Activated T-helper 9 cell treated with anti-CD3 and anti-CD28 coated beads, Interleukin-2, amount 50 U/mL, for 16 hours (primary cell): ENCODE data around the gene TCOF1.

Source experiments
- DNase-seq: peaks from one replicate; pipeline ENCODE4 v3.0.0-alpha.2; 2020; ENCODE audit warnings: low read depth

The TCOF1 gene

DNA sequence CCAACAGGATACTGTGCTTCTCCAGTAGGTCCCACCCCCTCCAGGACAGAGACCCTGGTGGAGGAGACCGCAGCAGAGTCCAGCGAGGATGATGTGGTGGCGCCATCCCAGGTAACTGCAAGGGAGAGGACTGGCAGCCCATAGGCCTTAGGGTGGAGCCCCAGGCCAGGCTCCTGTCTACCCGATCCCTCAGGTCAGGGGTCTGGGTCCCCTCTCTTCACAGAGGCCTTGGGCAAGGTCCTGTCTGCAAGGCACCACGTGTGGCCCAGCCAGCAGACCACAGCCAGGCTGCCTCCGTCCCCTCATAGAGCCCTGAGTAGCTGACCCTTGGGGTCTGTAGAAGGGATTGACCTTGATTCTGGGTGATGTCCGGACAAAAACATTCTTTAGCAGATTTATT is 35.2 kb downstream of the TCOF1 start:
- DNase-seq = no peak

DNA sequence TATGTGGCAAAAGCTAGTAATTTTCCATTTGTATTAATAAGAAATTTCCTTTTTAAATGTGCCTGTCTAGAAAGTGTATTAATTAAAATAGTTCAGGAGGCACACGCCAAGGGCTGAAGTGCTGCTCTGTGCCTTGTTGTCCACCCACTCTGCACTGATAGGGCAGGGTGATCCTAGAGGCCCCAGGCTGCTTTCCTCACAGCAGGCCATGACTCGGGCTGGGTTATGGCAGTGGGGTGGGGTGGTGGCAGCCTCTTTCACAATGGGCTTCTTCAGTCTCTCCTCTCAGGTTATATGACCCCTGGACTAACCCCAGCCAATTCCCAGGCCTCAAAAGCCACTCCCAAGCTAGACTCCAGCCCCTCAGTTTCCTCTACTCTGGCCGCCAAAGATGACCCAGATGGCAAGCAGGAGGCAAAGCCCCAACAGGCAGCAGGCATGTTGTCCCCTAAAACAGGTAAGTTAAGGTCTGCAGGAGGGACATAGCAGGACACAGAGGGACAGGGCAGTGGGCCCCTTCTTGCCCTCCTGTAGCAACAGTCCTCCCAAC is 35.7 kb downstream of the TCOF1 start:
- DNase-seq = no peak

DNA sequence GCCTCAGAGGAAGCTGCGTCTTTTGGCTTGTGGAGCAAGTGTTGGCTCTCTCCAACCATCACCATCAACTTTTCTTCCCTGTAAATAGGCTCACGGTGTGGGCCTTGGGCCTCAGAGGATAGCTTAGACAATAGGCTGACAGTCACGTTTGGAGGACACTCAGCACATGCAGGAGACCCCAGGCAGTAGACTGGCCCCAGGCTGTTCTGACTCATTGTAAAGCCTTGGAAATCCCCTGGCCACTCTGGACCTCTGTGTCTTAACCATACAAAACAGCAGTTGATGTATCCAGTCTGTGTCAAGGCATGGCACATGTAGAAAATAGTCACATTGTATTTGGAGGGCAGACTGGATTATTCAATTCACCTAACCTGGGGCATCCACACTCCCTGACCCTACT is 36.6 kb downstream of the TCOF1 start:
- DNase-seq = no peak

DNA sequence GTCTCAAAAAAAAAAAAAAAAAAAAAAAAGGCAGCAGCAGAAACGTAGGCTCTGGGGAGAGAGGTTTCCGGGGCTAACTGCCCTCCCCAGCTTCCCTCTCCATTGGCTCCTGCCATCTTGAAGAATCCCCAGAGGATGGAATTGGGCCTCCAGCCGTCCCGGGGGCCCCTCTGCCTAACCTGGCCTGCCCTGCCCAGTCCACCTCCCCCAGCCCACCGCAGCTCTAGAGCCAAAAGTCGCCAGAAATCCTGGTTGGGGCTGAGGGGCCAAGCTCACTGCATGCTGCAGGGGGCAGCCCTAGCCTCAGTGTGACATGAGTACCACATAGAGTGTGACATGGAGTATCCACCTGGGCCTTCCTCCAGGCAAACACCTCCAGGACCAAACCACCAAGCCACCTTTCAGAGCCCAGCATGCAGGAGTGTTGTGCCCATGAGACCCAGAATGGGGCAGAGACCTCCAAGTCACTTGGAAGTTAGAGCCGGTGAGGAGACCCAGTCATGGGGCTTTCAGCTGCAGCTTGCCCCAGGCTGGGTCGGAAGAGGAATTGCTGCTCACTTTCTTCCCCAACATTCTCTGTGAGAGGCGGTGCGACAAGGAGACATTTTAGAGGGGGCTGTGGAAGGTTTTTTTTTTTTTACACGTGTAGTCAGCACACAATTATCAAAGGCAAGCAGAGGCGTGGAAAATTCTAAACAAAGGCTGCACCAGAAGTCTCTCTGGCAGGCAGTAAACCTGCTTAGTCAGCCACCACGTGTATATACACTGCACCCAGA is 37.6 kb downstream of the TCOF1 start:
- no peak for DNase-seq

DNA sequence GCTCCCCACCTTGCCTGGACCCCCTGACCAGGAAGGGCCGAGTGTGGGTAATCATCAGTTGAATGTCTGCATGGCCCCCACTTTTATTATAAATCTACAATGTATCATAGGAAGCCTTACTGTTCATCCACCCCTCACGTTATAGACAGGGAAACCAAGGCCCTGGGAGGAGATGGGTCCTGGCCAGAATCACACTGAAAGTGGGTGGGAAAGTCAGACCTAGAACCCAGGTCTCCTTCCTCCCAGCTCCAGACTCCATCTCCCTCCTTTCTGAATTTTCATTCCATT is 38.1 kb downstream of the TCOF1 start:
- no peak for DNase-seq

DNA sequence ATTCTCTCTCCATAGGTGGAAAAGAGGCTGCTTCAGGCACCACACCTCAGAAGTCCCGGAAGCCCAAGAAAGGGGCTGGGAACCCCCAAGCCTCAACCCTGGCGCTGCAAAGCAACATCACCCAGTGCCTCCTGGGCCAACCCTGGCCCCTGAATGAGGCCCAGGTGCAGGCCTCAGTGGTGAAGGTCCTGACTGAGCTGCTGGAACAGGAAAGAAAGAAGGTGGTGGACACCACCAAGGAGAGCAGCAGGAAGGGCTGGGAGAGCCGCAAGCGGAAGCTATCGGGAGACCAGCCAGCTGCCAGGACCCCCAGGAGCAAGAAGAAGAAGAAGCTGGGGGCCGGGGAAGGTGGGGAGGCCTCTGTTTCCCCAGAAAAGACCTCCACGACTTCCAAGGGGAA is 38.8 kb downstream of the TCOF1 start:
- no peak for DNase-seq

DNA sequence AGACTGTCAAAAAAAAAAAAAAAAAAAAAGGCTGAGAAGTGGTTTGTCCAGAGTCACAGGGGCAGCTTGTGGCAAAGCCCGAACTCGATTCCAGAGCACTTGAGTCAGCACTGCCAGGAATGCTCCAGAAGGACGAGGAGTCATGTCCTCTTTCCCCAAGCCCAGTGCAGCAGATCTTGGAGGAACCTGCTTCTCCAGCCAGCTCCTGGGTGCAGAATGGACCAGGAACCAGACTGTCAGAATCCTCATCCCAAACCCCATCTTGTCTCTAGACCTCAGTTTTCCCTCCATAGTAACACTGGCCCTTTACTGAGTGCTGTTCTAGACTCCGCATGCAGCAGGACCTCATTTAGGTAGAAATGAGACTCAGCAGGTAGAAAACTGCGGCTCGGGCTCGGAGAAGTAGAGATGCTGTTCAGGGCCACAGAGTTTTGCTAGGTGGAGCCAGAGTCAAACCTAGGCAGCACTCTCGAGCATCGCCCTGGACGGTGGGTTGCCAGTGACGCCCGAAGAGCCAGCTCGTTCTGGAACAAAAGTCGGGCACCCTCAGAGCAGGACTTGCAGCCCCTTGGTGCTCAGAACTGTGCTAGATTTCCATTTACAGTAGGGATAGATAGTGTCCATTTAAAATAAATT is 39.8 kb downstream of the TCOF1 start:
- DNase-seq = no peak

DNA sequence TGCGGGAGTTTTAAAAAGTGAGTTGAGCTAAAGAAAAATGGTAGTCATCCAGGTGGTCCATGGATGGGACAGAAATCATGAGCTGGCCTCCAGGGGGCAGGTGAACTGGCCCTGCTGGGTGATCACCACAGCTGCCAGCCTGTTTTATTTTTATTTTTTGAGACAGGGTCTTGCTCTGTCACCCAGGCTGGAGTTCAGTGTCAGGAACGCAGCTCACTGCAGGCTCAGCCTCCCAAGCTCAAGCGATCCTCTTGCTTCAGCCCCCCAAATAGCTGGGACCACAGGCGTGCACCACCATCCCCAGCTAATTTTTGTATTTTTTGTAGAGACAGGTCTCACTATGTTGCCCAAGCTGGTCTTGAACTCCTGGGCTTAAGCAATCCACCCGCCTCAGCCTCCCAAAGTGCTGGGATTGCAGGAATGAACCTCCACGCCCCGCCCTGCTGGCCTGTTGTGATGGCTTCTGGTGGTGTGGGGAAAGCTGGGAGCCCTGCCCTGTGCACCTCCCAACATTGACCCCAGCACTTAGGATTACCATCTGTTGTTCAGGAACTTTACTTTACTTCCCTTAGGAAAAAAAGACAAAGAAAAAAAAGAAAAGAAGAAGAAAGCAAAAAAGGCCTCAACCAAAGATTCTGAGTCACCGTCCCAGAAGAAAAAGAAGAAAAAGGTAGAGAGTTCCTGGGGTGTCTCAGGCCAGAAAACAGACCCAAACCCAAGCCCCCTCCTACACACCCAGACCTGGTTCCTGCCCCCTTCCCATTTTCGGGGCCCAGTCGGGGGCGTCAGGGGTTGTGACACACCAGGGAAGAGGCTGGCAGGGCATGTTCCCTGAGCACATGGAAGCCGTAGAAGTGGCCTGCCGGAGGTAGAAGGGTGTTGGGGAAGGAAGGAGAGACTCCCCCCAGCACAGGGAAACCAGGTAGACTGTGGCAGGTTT is 40.6 kb downstream of the TCOF1 start:
- no peak for DNase-seq

DNA sequence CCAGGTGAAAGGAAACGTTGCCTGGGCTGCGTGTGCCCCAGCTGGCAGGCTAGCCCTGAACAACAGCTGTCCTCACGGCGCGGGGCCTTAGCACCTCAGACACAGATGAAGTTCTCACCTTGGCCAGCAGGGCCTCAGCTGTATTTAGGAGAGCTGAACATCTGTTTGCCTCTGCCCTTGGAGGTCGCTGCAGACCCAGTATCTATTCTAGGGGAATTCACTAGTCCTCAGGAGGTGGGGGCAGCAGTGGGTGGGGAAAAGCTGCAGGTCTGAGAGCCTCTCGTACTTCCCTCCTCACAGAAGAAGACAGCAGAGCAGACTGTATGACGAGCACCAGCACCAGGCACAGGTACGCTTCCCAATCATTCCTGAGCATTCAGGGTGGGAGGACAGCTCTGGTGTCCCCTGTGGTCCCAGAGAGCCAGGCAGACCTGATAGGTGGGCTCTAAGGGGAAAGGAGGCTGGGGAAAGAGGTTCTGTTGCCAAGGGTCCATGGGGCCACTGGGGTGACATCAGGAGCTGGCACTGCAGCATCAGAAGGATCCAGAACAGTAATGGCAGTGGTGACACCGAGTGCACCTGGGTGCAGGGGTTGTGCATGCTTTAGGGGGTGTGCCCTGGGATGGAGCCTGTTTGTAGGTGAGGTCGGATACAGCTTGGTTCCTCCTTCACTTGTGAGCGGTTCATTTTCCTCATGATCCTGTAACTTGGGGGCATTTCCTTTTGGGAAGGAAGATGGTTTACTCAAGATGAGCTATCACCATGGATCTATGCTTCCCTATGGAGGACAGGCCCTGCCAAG is 41.4 kb downstream of the TCOF1 start:
- DNase-seq = no peak

DNA sequence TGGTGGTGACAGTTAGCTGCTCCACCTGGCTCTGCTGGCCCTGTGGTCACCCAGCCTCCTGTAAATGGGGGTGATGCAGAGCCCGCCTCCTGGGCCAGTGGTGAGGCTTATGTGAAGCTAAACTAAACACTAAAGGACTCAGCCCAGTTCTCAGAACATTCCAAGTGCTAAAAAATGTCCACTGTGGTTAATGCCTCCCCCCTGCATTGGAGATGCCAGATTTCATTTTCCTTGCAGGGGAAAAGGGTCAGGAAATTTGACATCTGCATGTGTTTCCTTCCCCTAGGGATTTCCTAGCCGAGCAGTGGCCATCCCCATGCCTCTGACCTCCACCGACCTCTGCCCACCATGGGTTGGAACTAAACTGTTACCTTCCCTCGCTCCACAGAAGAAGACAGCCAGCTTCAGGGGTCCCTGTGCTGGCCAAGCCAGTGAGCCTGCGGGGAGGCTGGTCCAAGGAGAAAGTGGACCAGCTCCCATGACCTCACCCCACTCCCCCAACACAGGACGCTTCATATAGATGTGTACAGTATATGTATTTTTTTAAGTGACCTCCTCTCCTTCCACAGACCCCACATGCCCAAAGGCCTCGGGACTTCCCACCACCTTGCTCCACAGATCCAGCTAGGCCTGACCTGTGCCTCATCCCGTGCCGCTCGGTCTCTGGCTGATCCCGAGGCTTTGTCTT is 42.2 kb downstream of the TCOF1 start:
- no peak for DNase-seq

DNA sequence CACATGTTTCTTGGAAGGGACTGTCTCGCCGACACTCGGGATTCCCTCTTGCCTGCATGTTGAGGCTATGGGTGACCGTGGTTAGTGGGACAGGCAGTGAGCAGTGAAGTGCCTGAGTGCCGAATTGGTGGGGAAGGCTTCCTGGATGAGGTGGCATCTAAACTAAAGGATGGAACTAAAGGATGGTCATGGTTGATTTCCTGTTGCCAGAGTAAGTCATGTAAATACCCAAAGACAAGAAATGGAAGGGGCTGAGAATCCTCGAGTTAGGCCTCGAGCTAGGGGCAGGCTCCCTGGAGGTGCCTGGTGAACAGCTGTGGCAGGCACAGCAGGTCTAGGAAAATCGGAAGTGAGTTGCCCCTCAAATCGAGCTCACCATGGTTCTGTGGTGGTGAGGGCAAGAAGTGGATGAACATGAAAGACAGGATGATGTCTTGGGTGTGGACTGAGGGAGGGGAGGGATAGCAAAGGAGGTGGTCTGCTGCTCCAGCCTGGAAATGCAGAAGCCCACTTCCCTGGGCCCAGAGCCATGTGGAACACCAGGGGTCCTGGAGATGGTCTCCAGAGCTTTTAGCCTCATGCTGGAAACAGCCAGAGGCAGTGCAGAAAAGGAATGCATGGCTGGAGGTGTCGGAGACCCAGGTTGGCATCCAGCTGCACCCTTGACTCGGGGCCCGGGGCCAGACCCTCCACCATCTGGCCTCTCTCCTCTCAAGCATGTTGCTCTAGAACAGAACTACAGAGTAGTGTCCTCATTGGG is 43.0 kb downstream of the TCOF1 start:
- no peak for DNase-seq

DNA sequence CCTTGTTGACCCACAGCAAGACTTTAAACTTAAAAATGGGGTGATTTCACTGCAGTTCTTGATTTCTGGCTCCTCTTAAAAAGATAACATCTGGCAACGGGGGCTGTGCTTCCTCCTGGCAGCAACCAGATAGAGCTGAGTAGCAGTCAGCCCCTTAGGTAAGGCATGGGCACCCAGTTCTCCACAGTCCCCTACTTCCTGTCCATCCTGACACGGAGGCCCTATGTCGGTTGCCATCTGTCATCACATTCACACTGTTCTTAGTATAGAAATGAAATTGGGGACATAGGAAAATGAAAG is 43.5 kb downstream of the TCOF1 start:
- DNase-seq = no peak

DNA sequence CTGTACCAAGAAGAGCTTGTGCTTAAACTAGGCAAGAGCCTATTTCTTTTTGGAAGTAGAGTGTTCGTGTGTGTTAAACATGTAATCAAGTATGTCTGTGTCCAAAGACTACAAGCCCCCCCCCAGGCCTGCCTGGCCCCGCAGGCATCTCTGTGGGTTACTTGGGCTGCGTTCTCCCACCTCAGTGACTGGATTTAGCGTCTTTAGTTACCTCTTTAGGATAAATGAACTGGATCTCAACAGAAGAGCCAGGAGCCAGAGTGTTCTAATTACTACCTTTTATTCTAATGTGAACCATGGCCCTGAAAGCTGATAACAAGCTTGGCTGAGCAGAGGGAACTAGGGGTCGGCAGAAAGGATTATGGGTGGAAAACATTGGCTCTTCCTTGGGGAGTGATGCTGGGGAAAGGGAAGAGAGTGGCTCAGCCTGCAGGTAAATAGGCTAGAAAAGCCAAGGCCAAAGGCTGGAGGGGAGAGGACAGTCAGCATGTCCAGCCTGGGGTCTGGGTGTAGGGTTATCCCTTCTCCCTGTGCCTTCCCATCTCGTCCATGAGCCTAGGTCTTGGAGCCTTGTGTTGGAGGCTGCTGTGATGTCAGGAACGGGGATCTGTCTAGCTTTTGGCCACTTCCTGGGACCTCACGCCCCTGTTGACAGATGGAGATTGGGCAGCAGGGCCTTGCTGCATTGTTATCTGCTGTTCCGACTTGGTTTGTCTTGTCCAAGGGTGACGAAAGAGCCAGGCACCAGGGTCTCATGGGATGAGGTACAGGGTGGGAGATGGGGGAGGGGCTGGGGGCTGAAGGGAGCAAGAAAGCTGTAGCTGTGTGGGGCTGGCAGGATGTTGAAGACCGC is 44.1 kb downstream of the TCOF1 start:
- DNase-seq = no peak

DNA sequence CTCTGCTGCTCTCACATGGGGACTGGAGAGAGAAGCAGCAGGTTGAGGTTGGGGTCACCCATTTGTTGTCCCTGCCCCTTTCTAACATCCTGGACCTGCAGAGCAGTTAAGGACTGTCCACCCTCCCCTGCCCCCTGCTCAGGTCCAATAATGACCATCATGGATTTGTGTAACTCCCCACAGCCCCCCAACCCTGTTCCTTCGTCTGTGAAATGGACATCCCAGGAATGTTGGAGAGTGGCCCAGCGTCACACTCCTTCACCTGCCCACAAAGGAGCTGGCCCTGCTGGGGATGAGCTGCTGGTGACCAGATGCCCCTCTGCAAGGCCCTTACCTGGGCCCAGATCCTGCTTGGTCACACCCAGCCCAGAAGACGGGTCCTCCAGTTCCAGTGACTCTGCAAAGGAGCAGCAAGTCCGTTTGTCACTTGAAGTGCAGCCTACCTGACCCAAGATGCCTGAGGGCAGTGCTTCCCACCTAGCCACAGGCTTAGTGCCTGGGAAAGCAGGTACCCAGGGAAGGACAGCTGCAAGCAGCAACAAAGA is 44.8 kb downstream of the TCOF1 start:
- no peak for DNase-seq

DNA sequence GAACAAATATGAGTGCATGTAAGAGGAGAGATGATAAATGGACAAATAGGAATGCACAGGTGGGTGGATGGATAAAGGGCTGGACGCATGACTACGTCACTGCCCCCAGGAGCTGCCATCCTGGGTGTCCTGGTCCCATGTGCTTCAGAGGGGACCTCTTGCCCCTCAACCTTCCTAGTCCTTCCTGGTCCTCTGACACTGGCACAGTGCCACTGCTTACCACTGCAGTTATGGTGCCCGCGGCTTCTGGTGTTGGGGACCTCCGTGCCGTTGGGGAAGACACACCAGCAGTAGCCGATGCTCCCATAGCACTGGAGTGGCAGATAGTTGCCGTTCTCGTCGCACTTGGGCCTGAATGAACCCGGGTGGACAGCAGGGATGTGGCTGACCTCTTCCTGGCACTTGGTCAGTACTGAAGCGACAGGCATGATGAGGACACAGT is 45.4 kb downstream of the TCOF1 start:
- DNase-seq = no peak

DNA sequence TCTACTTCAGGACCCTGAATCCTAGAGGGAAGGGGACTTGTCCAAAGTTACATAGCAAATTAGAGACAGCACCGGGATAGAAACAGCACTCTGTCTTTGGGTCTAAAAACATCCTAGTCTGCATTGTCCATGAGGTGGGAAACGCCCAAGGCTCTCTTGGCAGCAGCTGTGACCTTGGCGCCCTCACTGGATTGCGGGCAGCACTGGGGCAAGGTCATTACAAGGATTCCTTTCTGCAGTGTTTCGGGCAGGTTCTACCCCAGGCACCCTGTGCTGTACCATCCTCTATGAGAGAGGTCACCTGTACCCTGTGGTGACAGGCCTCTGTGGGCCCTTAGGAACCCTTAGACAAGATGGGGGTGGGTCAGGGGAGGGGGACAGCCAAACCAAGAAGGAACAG is 46.6 kb downstream of the TCOF1 start:
- DNase-seq = no peak

DNA sequence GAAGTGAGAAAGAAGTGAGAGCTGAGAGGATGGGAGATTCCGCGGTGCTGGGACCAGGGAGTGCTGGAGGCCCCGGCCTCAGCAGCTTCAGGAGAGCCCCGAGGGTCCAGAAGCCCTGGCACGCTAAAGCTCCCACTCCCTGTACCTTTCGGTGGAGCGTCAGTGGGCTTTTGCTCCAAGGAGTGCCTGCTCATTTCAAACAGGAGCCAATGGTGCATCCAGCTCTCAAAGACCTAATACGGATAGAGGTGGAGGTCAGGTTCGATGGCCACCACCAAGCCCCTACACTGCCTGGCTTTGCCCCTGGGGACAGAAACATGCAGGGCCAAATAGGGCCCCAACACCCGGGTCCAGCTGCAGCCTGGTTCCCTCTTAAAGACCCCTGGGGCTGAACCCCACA is 47.0 kb downstream of the TCOF1 start:
- DNase-seq = no peak

DNA sequence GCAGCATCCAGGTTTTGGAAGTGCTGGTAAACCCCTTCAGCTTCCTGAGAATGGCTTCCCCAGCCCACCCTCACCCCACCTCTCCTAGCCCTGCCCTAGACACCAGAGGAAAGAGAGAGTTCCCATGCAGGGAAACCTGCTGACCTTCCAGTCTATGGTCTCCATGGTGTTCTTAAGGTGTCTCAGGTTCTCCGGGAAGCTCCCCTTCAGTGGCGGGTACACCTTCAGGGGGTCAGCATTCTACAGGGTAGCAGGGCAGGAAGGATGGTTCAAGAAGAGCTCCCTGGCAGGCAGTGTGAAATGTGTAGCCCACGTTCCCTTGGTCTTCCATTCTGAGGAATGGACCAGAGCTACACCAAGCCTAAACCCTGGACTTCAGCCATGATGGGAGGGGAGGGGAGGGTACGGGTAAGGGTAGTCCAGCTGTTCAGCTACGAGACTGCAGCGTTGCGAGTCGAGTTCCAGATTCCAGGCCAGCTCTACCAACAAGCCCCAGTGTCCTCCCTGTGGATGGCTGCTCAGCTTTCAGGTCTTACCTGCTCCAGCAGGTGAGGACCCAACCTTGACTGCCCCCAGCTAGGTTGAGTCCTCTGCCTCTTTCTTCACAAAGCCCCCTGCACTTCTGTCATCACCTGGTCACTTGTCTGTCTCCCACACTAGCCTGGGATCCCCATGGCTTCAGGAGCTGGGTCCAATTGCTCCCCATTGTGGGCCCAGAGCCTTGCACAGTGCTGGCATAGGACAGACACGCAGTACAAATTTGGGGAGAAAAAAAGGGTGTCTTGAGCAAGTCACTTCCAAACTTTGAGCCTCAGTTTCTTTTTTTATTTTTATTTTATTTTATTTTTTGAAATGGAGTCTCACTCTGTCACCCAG is 47.7 kb downstream of the TCOF1 start:
- no peak for DNase-seq
